BE2C (cell line): ENCODE measurements around the gene CSF3R.
"Not testable (repeated sequence)": the region's sequence is repeated elsewhere in the genome, so short reads cannot be mapped to it uniquely, and the experiment has no call there.

Source experiments
- DNase-seq: peaks from one replicate; pipeline ENCODE4 v3.0.0-alpha.2; 2020
- H3K27me3 ChIP-seq: fragments of 250-450 bp; sonication (Bioruptor Pico); 2 replicates; pipeline ENCODE4 v1.5.1; 2020; ENCODE audit warnings: mild to moderate bottlenecking
- H3K36me3 ChIP-seq: fragments of 250-450 bp; sonication (Bioruptor Pico); 2 replicates; pipeline ENCODE4 v1.5.1; 2020; ENCODE audit warnings: mild to moderate bottlenecking
- H3K4me1 ChIP-seq: fragments of 250-450 bp; sonication (Bioruptor Pico); 2 replicates; pipeline ENCODE4 v1.5.1; 2020
- H3K4me3 ChIP-seq: 2 replicates; pipeline ENCODE4 v1.5.1; 2011; ENCODE audit warnings: low read depth, low read length
- H3K9me3 ChIP-seq: fragments of 250-450 bp; sonication (Bioruptor Pico); 2 replicates; pipeline ENCODE4 v1.5.1; 2020
- TF ChIP-seq, protein P1 (sequence below): IDR thresholded peaks from 2 replicates; pipeline ENCODE4 v1.5.1; 2012; ENCODE audit warnings: mild to moderate bottlenecking, low read depth, low read length

The CSF3R gene

DNA sequence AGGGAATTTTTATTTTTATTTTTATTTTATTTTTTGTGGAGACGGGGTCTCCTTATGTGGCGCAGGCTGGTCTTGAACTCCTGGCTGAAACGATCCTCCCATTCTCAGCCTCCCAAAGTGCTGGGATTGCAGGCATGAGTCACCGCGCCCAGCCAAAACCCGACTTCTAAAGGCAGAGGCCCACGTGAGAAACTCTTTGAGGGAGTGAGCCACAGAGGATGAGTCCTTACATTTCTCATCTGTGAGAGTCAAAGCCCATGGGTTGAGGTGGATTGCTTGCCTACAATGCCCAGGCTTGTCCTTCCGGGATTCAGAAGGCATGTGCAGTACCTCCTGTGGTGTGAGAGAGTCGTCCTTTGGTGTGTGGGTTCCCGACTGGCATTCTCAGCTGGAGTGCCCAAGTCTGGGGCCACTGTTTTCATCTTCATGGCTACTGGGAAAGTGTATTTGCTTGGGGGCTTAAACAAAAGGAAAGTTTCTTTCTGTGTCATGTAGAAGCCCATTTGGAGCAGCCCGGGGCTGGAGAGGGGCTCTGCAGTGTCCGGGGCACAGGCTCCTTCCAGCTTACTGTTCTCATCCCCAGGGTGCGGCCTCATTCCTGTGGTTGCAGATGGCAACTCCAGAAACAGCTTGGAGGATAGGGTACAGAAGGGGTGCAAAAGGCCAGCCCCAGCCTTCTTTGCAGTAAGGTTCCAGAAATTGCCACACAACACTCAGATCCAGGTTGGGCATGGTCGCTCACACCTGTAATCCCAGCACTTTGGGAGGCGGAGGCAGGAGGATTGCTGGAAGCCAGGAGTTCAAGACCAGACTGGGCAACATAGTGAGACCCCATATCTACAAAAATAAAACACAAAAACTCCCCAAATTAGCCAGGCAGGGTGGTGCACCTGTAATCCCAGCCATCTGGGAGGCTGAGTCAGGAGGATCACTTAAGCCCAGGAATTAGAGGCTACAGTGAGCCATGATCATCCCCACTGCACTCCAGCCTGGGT lies 29.4 kb upstream of the CSF3R start:
- Histone ChIP-seq H3K9me3 (no peaks in the 10 kb centered on the region), H3K36me3 (no peaks in the 10 kb centered on the region), H3K4me1 (no peaks in the 10 kb centered on the region), H3K4me3 (no peak overlapping the region), H3K27me3 (no peaks in the 10 kb centered on the region)
- TF ChIP-seq, protein P1, sequence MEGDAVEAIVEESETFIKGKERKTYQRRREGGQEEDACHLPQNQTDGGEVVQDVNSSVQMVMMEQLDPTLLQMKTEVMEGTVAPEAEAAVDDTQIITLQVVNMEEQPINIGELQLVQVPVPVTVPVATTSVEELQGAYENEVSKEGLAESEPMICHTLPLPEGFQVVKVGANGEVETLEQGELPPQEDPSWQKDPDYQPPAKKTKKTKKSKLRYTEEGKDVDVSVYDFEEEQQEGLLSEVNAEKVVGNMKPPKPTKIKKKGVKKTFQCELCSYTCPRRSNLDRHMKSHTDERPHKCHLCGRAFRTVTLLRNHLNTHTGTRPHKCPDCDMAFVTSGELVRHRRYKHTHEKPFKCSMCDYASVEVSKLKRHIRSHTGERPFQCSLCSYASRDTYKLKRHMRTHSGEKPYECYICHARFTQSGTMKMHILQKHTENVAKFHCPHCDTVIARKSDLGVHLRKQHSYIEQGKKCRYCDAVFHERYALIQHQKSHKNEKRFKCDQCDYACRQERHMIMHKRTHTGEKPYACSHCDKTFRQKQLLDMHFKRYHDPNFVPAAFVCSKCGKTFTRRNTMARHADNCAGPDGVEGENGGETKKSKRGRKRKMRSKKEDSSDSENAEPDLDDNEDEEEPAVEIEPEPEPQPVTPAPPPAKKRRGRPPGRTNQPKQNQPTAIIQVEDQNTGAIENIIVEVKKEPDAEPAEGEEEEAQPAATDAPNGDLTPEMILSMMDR, result no peak
- DNase-seq, result no peak

DNA sequence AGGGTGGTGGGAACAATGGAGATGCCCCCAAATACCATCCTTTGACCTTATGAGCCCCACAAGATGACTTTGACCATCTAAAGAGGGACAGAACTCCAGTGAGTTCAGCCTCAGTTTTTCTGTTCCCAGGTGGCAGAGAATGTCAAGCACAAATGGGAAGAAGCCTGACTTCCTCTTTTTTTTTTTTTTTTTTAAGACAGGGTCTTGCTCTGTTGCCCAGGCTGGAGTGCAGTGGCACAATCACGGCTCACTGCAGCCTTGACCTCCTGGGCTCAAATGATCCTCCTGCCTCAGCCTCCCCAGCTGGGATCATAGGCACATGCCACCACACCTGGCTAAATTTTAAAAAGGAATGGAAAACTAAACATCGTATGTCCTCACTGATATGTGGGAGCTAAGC lies 28.5 kb upstream of the CSF3R start:
- not testable (repeated sequence) for DNase-seq, H3K36me3 ChIP-seq, H3K4me1 ChIP-seq, H3K27me3 ChIP-seq, H3K9me3 ChIP-seq, H3K4me3 ChIP-seq

DNA sequence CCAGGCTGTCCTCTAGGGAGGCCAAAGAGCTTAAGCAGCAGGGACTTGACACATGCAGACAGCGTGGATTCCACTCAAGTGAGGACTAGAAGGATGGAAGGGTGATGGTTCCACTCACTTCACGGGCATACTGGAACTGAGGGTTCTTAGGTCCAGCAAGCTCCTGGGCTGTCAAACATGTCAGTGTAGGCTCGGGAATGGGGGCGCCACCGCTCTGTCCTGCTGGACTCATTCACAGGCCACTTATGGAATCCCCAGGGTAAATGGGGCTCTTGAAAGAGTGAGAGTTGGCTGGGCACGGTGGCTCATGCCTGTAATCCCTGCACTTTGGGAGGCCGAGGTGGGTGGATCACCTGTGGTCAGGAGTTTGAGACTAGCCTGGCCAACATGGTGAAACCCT lies 27.7 kb upstream of the CSF3R start:
- TF ChIP-seq, protein P1, result no peak
- Histone ChIP-seq H3K4me3 (no peak overlapping the region), H3K4me1 (no peaks in the 10 kb centered on the region), H3K36me3 (no peaks in the 10 kb centered on the region), H3K27me3 (no peaks in the 10 kb centered on the region), H3K9me3 (no peaks in the 10 kb centered on the region)
- DNase-seq, result no peak

DNA sequence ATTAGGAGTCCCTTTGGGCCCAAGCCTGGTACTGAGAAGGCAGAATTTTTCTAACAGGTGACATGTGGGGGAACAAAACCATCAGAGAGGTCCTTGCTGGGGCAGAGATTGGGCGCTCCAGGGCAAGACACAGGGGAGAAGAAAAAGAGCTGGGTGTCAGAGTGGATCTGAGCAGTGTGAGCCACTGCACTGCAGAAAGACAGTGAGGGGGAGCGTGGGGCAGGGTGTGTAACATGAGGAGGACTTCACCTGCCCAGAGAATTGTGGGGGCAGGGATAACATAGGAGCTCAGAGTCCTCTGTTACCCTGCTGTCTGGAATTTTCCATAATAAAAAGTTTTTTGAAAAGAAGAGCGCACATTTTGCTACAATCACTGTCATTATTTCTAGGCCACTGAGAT lies 25.5 kb upstream of the CSF3R start:
- no peaks in the 10 kb centered on the region for H3K27me3 ChIP-seq

DNA sequence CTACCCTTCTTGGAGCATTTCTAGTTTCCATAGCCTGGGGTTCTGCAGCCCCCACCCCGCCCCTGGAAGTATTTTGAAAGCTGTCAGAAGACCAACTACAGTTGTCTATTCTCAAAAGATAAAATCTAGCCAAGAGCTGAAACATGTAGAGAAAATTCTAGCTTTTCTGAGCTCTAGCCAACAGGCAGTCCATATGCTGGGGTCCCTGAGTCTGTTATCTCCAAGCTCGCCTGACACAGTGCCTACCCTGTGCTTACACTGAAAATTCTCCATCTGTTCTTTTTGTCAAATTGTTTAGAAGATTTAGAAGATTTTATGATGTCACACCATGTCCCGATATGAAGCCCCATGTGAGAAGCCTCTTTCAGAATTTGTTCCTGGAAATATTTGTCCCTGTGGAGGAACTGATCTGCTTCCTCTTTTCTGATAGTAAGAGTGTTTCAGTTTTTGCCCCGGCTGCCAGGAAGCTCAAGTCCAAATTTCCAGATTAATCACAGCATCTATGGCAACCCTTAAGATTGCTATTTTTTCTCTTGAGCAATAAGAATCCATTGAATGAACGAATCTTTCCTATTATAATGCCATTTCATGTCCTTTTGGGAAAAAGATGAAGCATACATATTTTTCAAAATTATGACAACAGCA lies 23.7 kb upstream of the CSF3R start:
- Histone ChIP-seq H3K9me3 (no peaks in the 10 kb centered on the region), H3K4me3 (no peak overlapping the region), H3K36me3 (no peaks in the 10 kb centered on the region), H3K27me3 (no peaks in the 10 kb centered on the region), H3K4me1 (no peaks in the 10 kb centered on the region)
- TF ChIP-seq, protein P1, result no peak
- no peak for DNase-seq

More for the DNA sequence above, 25.5 kb upstream of the CSF3R start:
- Histone ChIP-seq H3K4me3 (no peak overlapping the region), H3K36me3 (no peaks in the 10 kb centered on the region), H3K4me1 (no peaks in the 10 kb centered on the region), H3K9me3 (no peaks in the 10 kb centered on the region)
- DNase-seq, result no peak
- TF ChIP-seq, protein P1, result no peak

DNA sequence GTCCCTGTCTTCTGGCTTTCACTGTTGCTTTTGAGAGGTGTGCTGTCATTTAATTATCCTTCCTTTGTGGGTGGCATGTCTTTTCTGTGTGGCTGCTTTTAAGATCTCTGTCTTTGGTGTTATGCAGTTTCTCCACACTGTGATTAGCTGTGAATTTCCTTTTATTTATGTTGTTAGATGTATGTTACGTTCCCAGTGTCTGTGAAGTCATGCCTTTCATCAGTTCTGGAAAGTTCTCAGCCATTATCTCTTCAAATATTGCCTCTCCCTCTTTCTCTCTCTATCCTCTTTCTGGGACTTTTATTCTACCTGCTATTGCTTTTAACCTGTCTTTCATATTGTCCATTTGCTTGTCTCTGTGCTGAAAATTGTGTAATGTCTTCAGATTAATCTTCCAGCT lies 21.0 kb upstream of the CSF3R start:
- H3K4me3 ChIP-seq, result no peak overlapping the region
- H3K4me1 ChIP-seq, result no peaks in the 10 kb centered on the region
- DNase-seq, result no peak
- no peaks in the 10 kb centered on the region for H3K27me3 ChIP-seq
- H3K36me3 ChIP-seq, result no peaks in the 10 kb centered on the region
- H3K9me3 ChIP-seq, result no peaks in the 10 kb centered on the region
- TF ChIP-seq, protein P1, result no peak
